OCI-LY3 (cell line): ENCODE data around the gene GRID2.

Source experiments
- H2AFZ ChIP-seq: fragments of 200-600, 300-600 bp; shearing (Covaris generic); 2 replicates; pipeline ENCODE4 v1.6.0; 2014; ENCODE audit warnings: antibody characterized with exemption, low read depth, low read length
- H3K27ac ChIP-seq: fragments of 200-600, 300-600 bp; sonication (generic); 2 replicates; pipeline ENCODE4 v1.5.1; 2014; ENCODE audit warnings: mild to moderate bottlenecking, low read length, moderate library complexity, mixed read lengths
- H3K27me3 ChIP-seq: fragments of 200-600, 300-600 bp; sonication (generic); 2 replicates; pipeline ENCODE4 v1.6.1; 2014; ENCODE audit warnings: low read depth, low read length, mixed read lengths
- H3K36me3 ChIP-seq: fragments of 200-600, 300-600 bp; sonication (generic); replicated peaks from 2 replicates; pipeline ENCODE3; 2014; ENCODE audit warnings: low read depth, low read length, mixed read lengths
- H3K4me1 ChIP-seq: fragments of 300-600, 200-600 bp; sonication (generic); 2 replicates; pipeline ENCODE4 v1.6.1; 2014; ENCODE audit warnings: low read length, mixed read lengths
- H3K4me2 ChIP-seq: fragments of 200-600, 300-600 bp; sonication (generic); 2 replicates; pipeline ENCODE4 v1.6.1; 2014; ENCODE audit warnings: low read length, mixed read lengths
- H3K4me3 ChIP-seq: fragments of 300-600, 200-600 bp; sonication (generic); 2 replicates; pipeline ENCODE4 v1.5.1; 2014; ENCODE audit warnings: antibody characterized with exemption, mild to moderate bottlenecking, low read length, moderate library complexity
- H3K79me2 ChIP-seq: fragments of 300-600, 200-600 bp; shearing (Covaris generic); 2 replicates; pipeline ENCODE4 v1.6.1; 2014; ENCODE audit warnings: mild to moderate bottlenecking, low read length, mixed read lengths
- H3K9ac ChIP-seq: fragments of 300-600, 200-600 bp; shearing (Covaris generic); 2 replicates; pipeline ENCODE4 v1.6.0; 2014; ENCODE audit warnings: mild to moderate bottlenecking, low read length, moderate library complexity
- H3K9me3 ChIP-seq: fragments of 200-600, 300-600 bp; shearing (Covaris generic); 2 replicates; pipeline ENCODE4 v1.6.1; 2014; ENCODE audit warnings: low read length, mixed read lengths; ENCODE audit not compliant: insufficient read depth
- H4K20me1 ChIP-seq: fragments of 200-600, 300-600 bp; sonication (generic); 2 replicates; pipeline ENCODE4 v1.6.1; 2016; ENCODE audit warnings: low read length, mixed read lengths; ENCODE audit not compliant: insufficient read depth
- EZH2phosphoT487 ChIP-seq: fragments of 200-600 bp; shearing (Covaris generic); IDR thresholded peaks from 2 replicates; pipeline ENCODE4 v1.6.1; 2018; ENCODE audit warnings: antibody characterized with exemption, mixed run types, low read depth
- TF ChIP-seq, protein P1 (sequence below): fragments of 200-600, 300-600 bp; sonication (generic); IDR thresholded peaks from 2 replicates; pipeline ENCODE4 v1.5.1; 2014; ENCODE audit warnings: antibody characterized with exemption, low read length, low read depth

GRID2 gene

DNA sequence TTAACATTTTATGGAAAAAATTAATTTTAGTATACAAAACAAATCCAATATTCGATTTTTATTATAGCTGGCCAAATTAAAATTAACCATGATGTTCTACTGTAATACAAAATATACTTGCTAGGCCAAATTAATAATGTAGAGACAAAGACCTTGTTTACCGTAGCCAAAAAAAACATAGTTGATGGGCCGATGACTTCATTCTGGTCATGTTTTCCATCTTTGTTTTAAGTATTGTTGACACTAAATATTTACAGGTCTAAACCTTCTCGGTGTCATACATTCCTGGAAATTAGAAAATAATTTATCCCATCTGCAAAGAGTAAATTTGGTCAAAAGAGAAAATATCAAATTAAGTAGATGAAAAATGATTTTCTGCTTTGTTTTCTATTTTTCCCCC is 698.5 kb downstream of the GRID2 start:
- no peak overlapping the region for H3K9ac ChIP-seq
- no peak overlapping the region for H3K4me3 ChIP-seq
- no peak overlapping the region for H3K4me2 ChIP-seq
- no peaks in the 10 kb centered on the region for H4K20me1 ChIP-seq
- no peaks in the 10 kb centered on the region for H3K9me3 ChIP-seq
- H2AFZ ChIP-seq, result no peak overlapping the region
- H3K4me1 ChIP-seq, result peaks cover 8% of the 10 kb centered on the region
- H3K27me3 ChIP-seq, result no peaks in the 10 kb centered on the region
- H3K36me3 ChIP-seq, result no peaks in the 10 kb centered on the region
- no peak overlapping the region for H3K27ac ChIP-seq
- TF ChIP-seq, protein P1, sequence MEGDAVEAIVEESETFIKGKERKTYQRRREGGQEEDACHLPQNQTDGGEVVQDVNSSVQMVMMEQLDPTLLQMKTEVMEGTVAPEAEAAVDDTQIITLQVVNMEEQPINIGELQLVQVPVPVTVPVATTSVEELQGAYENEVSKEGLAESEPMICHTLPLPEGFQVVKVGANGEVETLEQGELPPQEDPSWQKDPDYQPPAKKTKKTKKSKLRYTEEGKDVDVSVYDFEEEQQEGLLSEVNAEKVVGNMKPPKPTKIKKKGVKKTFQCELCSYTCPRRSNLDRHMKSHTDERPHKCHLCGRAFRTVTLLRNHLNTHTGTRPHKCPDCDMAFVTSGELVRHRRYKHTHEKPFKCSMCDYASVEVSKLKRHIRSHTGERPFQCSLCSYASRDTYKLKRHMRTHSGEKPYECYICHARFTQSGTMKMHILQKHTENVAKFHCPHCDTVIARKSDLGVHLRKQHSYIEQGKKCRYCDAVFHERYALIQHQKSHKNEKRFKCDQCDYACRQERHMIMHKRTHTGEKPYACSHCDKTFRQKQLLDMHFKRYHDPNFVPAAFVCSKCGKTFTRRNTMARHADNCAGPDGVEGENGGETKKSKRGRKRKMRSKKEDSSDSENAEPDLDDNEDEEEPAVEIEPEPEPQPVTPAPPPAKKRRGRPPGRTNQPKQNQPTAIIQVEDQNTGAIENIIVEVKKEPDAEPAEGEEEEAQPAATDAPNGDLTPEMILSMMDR, result no peak
- H3K79me2 ChIP-seq, result no peaks in the 10 kb centered on the region

DNA sequence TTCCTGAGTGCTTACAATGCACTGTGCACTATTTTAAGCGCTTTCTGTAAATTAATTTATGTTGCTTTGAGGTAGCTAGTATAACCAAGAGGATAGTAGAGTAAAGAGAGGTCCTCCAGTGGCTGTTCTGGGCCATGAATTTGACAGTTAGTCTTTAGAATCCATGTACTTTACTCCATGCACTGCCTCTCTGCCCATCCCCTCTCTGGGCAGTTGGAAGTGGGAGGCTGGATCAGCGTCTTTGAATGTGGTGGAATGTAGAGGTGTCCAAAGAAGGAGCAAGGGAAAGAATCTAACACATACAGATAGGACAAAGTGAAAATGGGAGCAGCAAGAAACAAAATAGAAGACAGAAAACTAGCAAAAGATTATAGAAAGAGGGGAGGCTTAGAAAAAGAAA is 712.6 kb downstream of the GRID2 start:
- H3K79me2 ChIP-seq, result no peaks in the 10 kb centered on the region
- no peak overlapping the region for H3K4me2 ChIP-seq

DNA sequence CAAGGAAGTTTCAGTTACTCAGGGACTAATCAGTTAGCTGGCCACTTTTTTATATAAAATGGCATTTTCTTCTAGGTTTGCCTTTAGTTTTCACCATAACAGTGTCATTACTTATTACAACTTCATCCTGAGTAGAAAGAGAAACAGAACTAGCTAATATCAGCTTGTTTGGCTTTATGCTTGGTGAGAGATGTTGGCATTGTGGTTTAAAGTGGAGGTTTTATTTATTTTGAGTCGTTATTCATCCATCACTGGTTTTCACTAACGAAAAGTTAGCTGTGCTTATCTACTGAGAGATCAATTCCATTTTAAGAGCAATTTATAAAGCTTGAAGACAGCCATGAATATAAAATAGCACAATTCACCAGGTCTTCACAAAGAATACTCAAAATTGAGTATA is 714.5 kb downstream of the GRID2 start:
- H3K4me3 ChIP-seq, result no peak overlapping the region
- H3K27ac ChIP-seq, result no peak overlapping the region
- no peak for TF ChIP-seq EZH2phosphoT487
- TF ChIP-seq, protein P1, result no peak
- peak overlapping the region; percentile 27; the same call in 1 of the 2 replicates for H2AFZ ChIP-seq
- no peaks in the 10 kb centered on the region for H3K9me3 ChIP-seq
- no peaks in the 10 kb centered on the region for H3K79me2 ChIP-seq
- no peaks in the 10 kb centered on the region for H4K20me1 ChIP-seq
- H3K27me3 ChIP-seq, result no peaks in the 10 kb centered on the region
- H3K4me2 ChIP-seq, result no peak overlapping the region; the same call in 1 of the 2 replicates
- peaks cover 10% of the 10 kb centered on the region for H3K4me1 ChIP-seq
- no peak overlapping the region for H3K9ac ChIP-seq
- no peaks in the 10 kb centered on the region for H3K36me3 ChIP-seq

More for the DNA sequence above, 712.6 kb downstream of the GRID2 start:
- H3K9me3 ChIP-seq, result no peaks in the 10 kb centered on the region
- peaks cover 10% of the 10 kb centered on the region for H3K4me1 ChIP-seq
- H3K4me3 ChIP-seq, result no peak overlapping the region
- H2AFZ ChIP-seq, result no peak overlapping the region
- TF ChIP-seq EZH2phosphoT487, result no peak
- TF ChIP-seq, protein P1, result no peak
- H3K9ac ChIP-seq, result no peak overlapping the region
- H3K27me3 ChIP-seq, result no peaks in the 10 kb centered on the region
- H3K27ac ChIP-seq, result no peak overlapping the region
- no peaks in the 10 kb centered on the region for H4K20me1 ChIP-seq
- no peaks in the 10 kb centered on the region for H3K36me3 ChIP-seq

DNA sequence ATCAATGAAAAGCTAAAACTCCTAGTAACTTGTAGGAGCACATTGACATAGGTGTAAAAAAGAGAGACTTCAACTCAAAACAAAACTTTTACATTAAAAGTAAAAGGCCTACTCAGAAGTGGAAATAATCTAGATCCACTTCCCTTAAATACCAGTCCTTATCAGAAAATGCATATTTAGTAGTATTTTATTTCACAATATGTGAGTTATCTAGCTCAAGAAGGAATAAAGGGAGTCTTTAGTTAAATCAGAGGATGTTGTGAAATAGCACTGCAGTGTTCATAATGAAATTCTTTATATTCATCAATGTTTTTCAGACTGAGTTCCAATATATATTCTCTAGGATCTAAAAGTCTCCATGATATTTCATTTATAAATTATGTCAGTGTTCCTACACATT is 715.0 kb downstream of the GRID2 start:
- H2AFZ ChIP-seq, result no peak overlapping the region
- no peak overlapping the region for H3K4me2 ChIP-seq
- no peak overlapping the region for H3K4me3 ChIP-seq
- H3K27me3 ChIP-seq, result no peaks in the 10 kb centered on the region
- H3K36me3 ChIP-seq, result no peaks in the 10 kb centered on the region
- H3K9me3 ChIP-seq, result no peaks in the 10 kb centered on the region
- no peaks in the 10 kb centered on the region for H4K20me1 ChIP-seq
- TF ChIP-seq, protein P1, result no peak
- TF ChIP-seq EZH2phosphoT487, result no peak
- H3K79me2 ChIP-seq, result no peaks in the 10 kb centered on the region
- H3K27ac ChIP-seq, result no peak overlapping the region
- peaks cover 10% of the 10 kb centered on the region for H3K4me1 ChIP-seq
- no peak overlapping the region for H3K9ac ChIP-seq
